PC-3 (cell line): Measurements from ENCODE around the gene LHFPL3. TPM values are rescaled to one million over a fixed set of nuclear protein-coding genes. Genes with fewer than 3 reads are reported as not detected.

Experiments
- ATAC-seq: fragments of 200-7000 bp; cut with Tn5 transposase; 2 replicates; pipeline ENCODE4 v1.9.1; 2020; ENCODE audit warnings: mild to moderate bottlenecking, moderate library complexity
- BruUV-seq: library from RNA; stranded (reverse); fragments of 400-500 nt; replicated peaks from 2 replicates; lab custom pipeline; 2021; lab: Mats Ljungman, UMichigan
- CTCF ChIA-PET: fragments of 300-600 bp; sonication (Branson Sonifier 250); formaldehyde crosslinking; loops from one replicate; lab custom pipeline; 2022; ENCODE audit warnings: antibody characterized with exemption; lab: Charles Lee
- POLR2A ChIA-PET: fragments of 300-600 bp; sonication (Branson Sonifier 250); formaldehyde crosslinking; loops from one replicate; lab custom pipeline; 2022; ENCODE audit warnings: antibody characterized with exemption; ENCODE audit not compliant: unreplicated experiment; lab: Charles Lee
- DNase-seq: peaks from one replicate; pipeline ENCODE4 v3.0.0-alpha.2; 2015
- H2AFZ ChIP-seq: fragments of 300-600 bp; sonication (generic); 2 replicates; pipeline ENCODE4 v1.6.0; 2016; ENCODE audit warnings: antibody characterized with exemption, low read length
- H3F3A ChIP-seq: fragments of 300-600 bp; sonication (generic); one replicate; pipeline ENCODE4 v1.6.0; 2017; ENCODE audit warnings: antibody characterized with exemption, low read length, control low read depth, mild to moderate bottlenecking; ENCODE audit not compliant: unreplicated experiment
- H3K27ac ChIP-seq: fragments of 300-600 bp; sonication (generic); 2 replicates; pipeline ENCODE4 v1.5.1; 2016; ENCODE audit warnings: mild to moderate bottlenecking, low read length
- H3K27me3 ChIP-seq: fragments of 300-600 bp; sonication (generic); 2 replicates; pipeline ENCODE4 v1.6.1; 2016; ENCODE audit warnings: low read length, mixed read lengths
- H3K36me3 ChIP-seq: fragments of 300-600 bp; sonication (generic); 2 replicates; pipeline ENCODE4 v1.6.1; 2016; ENCODE audit warnings: low read depth, mixed run types, low read length, mixed read lengths
- H3K4me1 ChIP-seq: fragments of 300-600 bp; sonication (generic); 2 replicates; pipeline ENCODE4 v1.5.1; 2016; ENCODE audit warnings: low read length; ENCODE audit not compliant: insufficient read depth
- H3K4me2 ChIP-seq: fragments of 300-600 bp; sonication (generic); 2 replicates; pipeline ENCODE4 v1.6.0; 2016; ENCODE audit warnings: low read length
- H3K4me3 ChIP-seq: fragments of 300-600 bp; sonication (generic); 2 replicates; pipeline ENCODE4 v1.5.1; 2016; ENCODE audit warnings: mild to moderate bottlenecking, low read length, mixed read lengths
- H3K79me2 ChIP-seq: fragments of 300-600 bp; sonication (generic); 2 replicates; pipeline ENCODE4 v1.6.1; 2017; ENCODE audit warnings: low read length, mixed read lengths
- H3K9ac ChIP-seq: fragments of 300-600 bp; sonication (generic); 2 replicates; pipeline ENCODE4 v1.6.0; 2016; ENCODE audit warnings: mild to moderate bottlenecking, low read length
- H3K9me2 ChIP-seq: fragments of 300-600 bp; sonication (generic); replicated peaks from 2 replicates; pipeline ENCODE4 v1.6.1; 2016; ENCODE audit warnings: mixed run types, low read length, mixed read lengths
- H3K9me3 ChIP-seq: fragments of 300-600 bp; sonication (generic); 2 replicates; pipeline ENCODE4 v1.6.1; 2016; ENCODE audit warnings: low read length, mixed read lengths
- H4K20me1 ChIP-seq: fragments of 300-600 bp; sonication (generic); 2 replicates; pipeline ENCODE4 v1.6.1; 2016; ENCODE audit warnings: low read length, mixed read lengths
- CTCF ChIP-seq: fragments of 300-600 bp; sonication (generic); conservative IDR thresholded peaks from 2 replicates; pipeline ENCODE4 v1.5.1; 2017; ENCODE audit warnings: antibody characterized with exemption, low read depth, mild to moderate bottlenecking, low read length
- EZH2 ChIP-seq: fragments of 300-600 bp; sonication (generic); IDR thresholded peaks from one replicate; pipeline ENCODE4 v1.6.1; 2017; ENCODE audit warnings: antibody characterized with exemption, mild to moderate bottlenecking, low read length; ENCODE audit not compliant: unreplicated experiment
- EZH2phosphoT487 ChIP-seq: fragments of 300-600 bp; sonication (generic); IDR thresholded peaks from 2 replicates; pipeline ENCODE4 v1.6.1; 2018; ENCODE audit warnings: mild to moderate bottlenecking, antibody characterized with exemption, low read length, borderline replicate concordance
- intact Hi-C: fragments of 100-400 bp; cut with micrococcal nuclease; formaldehyde crosslinking; loops from 2 replicates; pipeline ENCODE4 v1.9.0; 2023
- total RNA-seq: library from RNA; depleted of rRNA; stranded (reverse); fragments of >200 nt; gene quantifications from 2 replicates; pipeline ENCODE4 v1.2.3, GENCODE V29; 2014

Gene LHFPL3
- total RNA-seq, 1 experiment from 2014 or later = not detected

- H3F3A ChIP-seq = no peaks in the 10 kb centered on the region
- intact Hi-C loops = no loop called here
- H3K9ac ChIP-seq = no peak overlapping the region
- no peaks in the 10 kb centered on the region for H3K9me2 ChIP-seq
- no peaks in the 10 kb centered on the region for H3K9me3 ChIP-seq
- BruUV-seq = no TSS peak
- ATAC-seq (0 out of 2 replicates have a peak, but pooled peaks have one; percentile 45), DNase-seq (peak; percentile 49)
- no peak overlapping the region for H3K4me2 ChIP-seq
- H2AFZ ChIP-seq = no peak overlapping the region
- TF ChIP-seq EZH2 (no peak), EZH2phosphoT487 (no peak), CTCF (no peak)
- no peaks in the 10 kb centered on the region for H3K36me3 ChIP-seq
- ChIA-PET POLR2A (no interaction called here), CTCF (no interaction called here)
- no peaks in the 10 kb centered on the region for H3K27me3 ChIP-seq
- no peaks in the 10 kb centered on the region for H4K20me1 ChIP-seq
- no peaks in the 10 kb centered on the region for H3K4me1 ChIP-seq
- no peak overlapping the region for H3K27ac ChIP-seq
- no peaks in the 10 kb centered on the region for H3K79me2 ChIP-seq
- no peak overlapping the region for H3K4me3 ChIP-seq
These were observed 299.1 kb downstream of the LHFPL3 start for GRCh38 chr7:104627516-104627915.

GRCh38 chr7:104628017-104628416 is 299.6 kb downstream of the LHFPL3 start:
- ChIA-PET POLR2A (no interaction called here), CTCF (no interaction called here)
- Histone ChIP-seq H3K9ac (no peak overlapping the region), H3K9me3 (no peaks in the 10 kb centered on the region), H4K20me1 (no peaks in the 10 kb centered on the region), H3K9me2 (no peaks in the 10 kb centered on the region), H3F3A (no peaks in the 10 kb centered on the region), H3K36me3 (no peaks in the 10 kb centered on the region), H3K4me1 (no peaks in the 10 kb centered on the region), H3K4me3 (no peak overlapping the region), H3K27me3 (no peaks in the 10 kb centered on the region), H3K27ac (no peak overlapping the region), H2AFZ (no peak overlapping the region), H3K79me2 (no peaks in the 10 kb centered on the region), H3K4me2 (no peak overlapping the region)
- ATAC-seq = no peak
- TF ChIP-seq EZH2phosphoT487 (no peak), CTCF (no peak), EZH2 (no peak)
- BruUV-seq = no TSS peak
- intact Hi-C loops = no loop called here
- no peak for DNase-seq

DNA sequence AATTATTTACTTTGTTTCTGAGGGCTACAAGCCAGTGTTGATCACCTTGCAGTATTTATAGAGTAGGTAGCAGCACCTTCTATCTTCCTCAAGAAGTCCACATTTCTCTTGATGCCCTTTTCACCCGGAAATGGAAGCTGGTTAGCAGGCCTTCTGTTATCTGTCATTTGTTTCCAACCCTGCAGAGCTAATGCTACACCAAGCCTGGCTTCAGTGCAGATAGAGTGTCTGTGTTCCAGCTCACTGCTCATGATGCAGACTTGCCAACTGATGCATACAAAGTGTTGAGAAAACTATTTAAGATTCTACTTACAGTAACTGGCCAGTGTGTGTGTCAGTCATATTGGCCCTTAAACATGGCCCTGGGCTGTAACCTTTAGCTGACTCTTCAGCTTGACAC is 301.0 kb downstream of the LHFPL3 start:
- Histone ChIP-seq H3K79me2 (no peaks in the 10 kb centered on the region), H3K4me3 (no peak overlapping the region), H4K20me1 (no peaks in the 10 kb centered on the region), H3K9me2 (no peaks in the 10 kb centered on the region), H3K4me2 (no peak overlapping the region), H3K9me3 (no peaks in the 10 kb centered on the region), H3K9ac (no peak overlapping the region), H3K27me3 (no peaks in the 10 kb centered on the region), H3K36me3 (no peaks in the 10 kb centered on the region), H3K4me1 (no peaks in the 10 kb centered on the region), H3F3A (no peaks in the 10 kb centered on the region), H3K27ac (no peak overlapping the region), H2AFZ (no peak overlapping the region)
- no TSS peak for BruUV-seq
- ChIA-PET CTCF (no interaction called here), POLR2A (no interaction called here)
- no peak for DNase-seq
- no peak for ATAC-seq
- TF ChIP-seq EZH2 (no peak), EZH2phosphoT487 (no peak), CTCF (no peak)
- intact Hi-C loops = no loop called here
